ENCODE data around the gene ANP32B.
A peak's percentile ranks its signal among the peaks of the same experiment; 100 is the strongest.

ANP32B gene

GRCh38 chr9:98054376-98054951 lies 71.3 kb downstream of the ANP32B start:
- H2AFZ ChIP-seq (ENCODE audit: low read depth): no peak overlapping the region
- H4K20me1 ChIP-seq (ENCODE audit: insufficient read depth): no peaks in the 10 kb centered on the region
- H3K27ac ChIP-seq: no peak overlapping the region
- H3K27me3 ChIP-seq (ENCODE audit: insufficient read depth, low read depth): no peaks in the 10 kb centered on the region
- H3K4me2 ChIP-seq: no peak overlapping the region
- peaks cover 20% of the 10 kb centered on the region for H3K4me1 ChIP-seq (ENCODE audit: low read depth, poor library complexity, severe bottlenecking)
- no peak overlapping the region for H3K4me3 ChIP-seq (IDR thresholded peaks at IDR 0.05; ENCODE audit: insufficient read depth, low read depth, low read length)
- no peak for TF ChIP-seq CTCF (conservative IDR thresholded peaks at IDR 0.05; ENCODE audit: low read depth, low read length)
- no peaks in the 10 kb centered on the region for H3K36me3 ChIP-seq (ENCODE audit: insufficient read depth)
- peaks cover 26% of the 10 kb centered on the region; the same call in 1 of the 2 replicates for H3K79me2 ChIP-seq (ENCODE audit: insufficient read depth, low read depth)
- no peak overlapping the region for H3K9ac ChIP-seq

- peak within 1 kb of the TSS; percentile 86 for H3K9ac ChIP-seq
- peaks cover 20% of the 10 kb centered on the region for H3K4me1 ChIP-seq (ENCODE audit: low read depth, poor library complexity, severe bottlenecking)
- peak within 1 kb of the TSS; percentile 92 for H3K4me2 ChIP-seq
- peak within 1 kb of the TSS; percentile 52 for H3K4me3 ChIP-seq (IDR thresholded peaks at IDR 0.05; ENCODE audit: insufficient read depth, low read depth, low read length)
- H4K20me1 ChIP-seq (ENCODE audit: insufficient read depth): no peaks in the 10 kb centered on the region
- H3K36me3 ChIP-seq (ENCODE audit: insufficient read depth): no peaks in the 10 kb centered on the region
- peak within 1 kb of the TSS; percentile 78 for H2AFZ ChIP-seq (ENCODE audit: low read depth)
- no peaks in the 10 kb centered on the region for H3K27me3 ChIP-seq (ENCODE audit: insufficient read depth, low read depth)
- peak within 1 kb of the TSS; percentile 79 for H3K27ac ChIP-seq
- TF ChIP-seq CTCF (conservative IDR thresholded peaks at IDR 0.05; ENCODE audit: low read depth, low read length): no peak
- peaks cover 31% of the 10 kb centered on the region; the same call in 1 of the 2 replicates for H3K79me2 ChIP-seq (ENCODE audit: insufficient read depth, low read depth)
Measured at GRCh38 chr9:98056269-98057137, 73.4 kb downstream of the ANP32B start, which contains the start of gene NANS. Gene NANS (plus strand): TSS chr9:98056732. CDS start chr9:98056809, 77 bp downstream.

- H3K79me2 ChIP-seq (ENCODE audit: insufficient read depth, low read depth): peaks cover 31% of the 10 kb centered on the region; the same call in 1 of the 2 replicates
- H3K4me1 ChIP-seq (ENCODE audit: low read depth, poor library complexity, severe bottlenecking): peaks cover 20% of the 10 kb centered on the region
- no peaks in the 10 kb centered on the region for H3K36me3 ChIP-seq (ENCODE audit: insufficient read depth)
- no peaks in the 10 kb centered on the region for H4K20me1 ChIP-seq (ENCODE audit: insufficient read depth)
- H3K27ac ChIP-seq: peak overlapping the region; percentile 79
- no peak for TF ChIP-seq CTCF (conservative IDR thresholded peaks at IDR 0.05; ENCODE audit: low read depth, low read length)
- no peaks in the 10 kb centered on the region for H3K27me3 ChIP-seq (ENCODE audit: insufficient read depth, low read depth)
- H3K9ac ChIP-seq: peak overlapping the region; percentile 86
- H3K4me2 ChIP-seq: peak overlapping the region; percentile 92
- peak overlapping the region; percentile 78 for H2AFZ ChIP-seq (ENCODE audit: low read depth)
- peak overlapping the region; percentile 52 for H3K4me3 ChIP-seq (IDR thresholded peaks at IDR 0.05; ENCODE audit: insufficient read depth, low read depth, low read length)
Measured at GRCh38 chr9:98057138-98057799, 74.1 kb downstream of the ANP32B start.

- Histone ChIP-seq H2AFZ (ENCODE audit: low read depth) (no peak overlapping the region), H3K4me1 (ENCODE audit: low read depth, poor library complexity, severe bottlenecking) (peaks cover 28% of the 10 kb centered on the region), H3K79me2 (ENCODE audit: insufficient read depth, low read depth) (peaks cover 28% of the 10 kb centered on the region; the same call in 1 of the 2 replicates), H3K9ac (no peak overlapping the region), H3K27ac (no peak overlapping the region), H3K4me3 (IDR thresholded peaks at IDR 0.05; ENCODE audit: insufficient read depth, low read depth, low read length) (no peak overlapping the region), H4K20me1 (ENCODE audit: insufficient read depth) (no peaks in the 10 kb centered on the region), H3K27me3 (ENCODE audit: insufficient read depth, low read depth) (no peaks in the 10 kb centered on the region), H3K4me2 (no peak overlapping the region), H3K36me3 (ENCODE audit: insufficient read depth) (no peaks in the 10 kb centered on the region)
- TF ChIP-seq CTCF (conservative IDR thresholded peaks at IDR 0.05; ENCODE audit: low read depth, low read length): no peak
Measured at GRCh38 chr9:98062161-98062560, 79.0 kb downstream of the ANP32B start.
